AG08396 (cell line): ENCODE measurements around the gene ACAP2.
"Not testable (repeated sequence)": the region's sequence is repeated elsewhere in the genome, so short reads cannot be mapped to it uniquely, and the experiment has no call there.

Experiments used
- DNase-seq: peaks from one replicate; pipeline ENCODE4 v3.0.0; 2012; ENCODE audit warnings: low spot score, mixed read lengths

The ACAP2 gene

GRCh38 chr3:195388380-195388779, 54.4 kb downstream of the ACAP2 start:
- no peak for DNase-seq

DNA sequence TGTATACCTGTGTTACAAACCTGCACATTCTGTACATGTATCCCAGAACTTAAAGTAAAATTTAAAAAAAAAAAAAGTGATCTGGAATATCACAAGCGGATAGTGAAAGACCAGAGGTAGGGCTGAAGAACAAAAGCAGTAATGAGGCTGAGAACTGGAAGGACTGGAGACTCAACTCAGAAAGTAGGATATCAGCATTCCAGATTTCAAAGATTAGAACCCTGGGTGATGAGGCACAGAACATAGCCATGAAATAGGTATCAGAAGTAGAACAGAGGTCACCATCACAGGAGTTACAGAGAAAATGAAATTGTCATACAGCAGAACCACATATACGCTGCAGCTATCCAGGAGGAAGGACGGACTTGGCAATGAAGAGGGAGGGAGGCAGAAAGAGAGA, 56.1 kb downstream of the ACAP2 start:
- DNase-seq, result no peak

- DNase-seq, result no peak
These were observed 57.3 kb downstream of the ACAP2 start for GRCh38 chr3:195385526-195385925.

- DNase-seq, result no peak
These were observed 57.9 kb downstream of the ACAP2 start for GRCh38 chr3:195384952-195385351.

DNA sequence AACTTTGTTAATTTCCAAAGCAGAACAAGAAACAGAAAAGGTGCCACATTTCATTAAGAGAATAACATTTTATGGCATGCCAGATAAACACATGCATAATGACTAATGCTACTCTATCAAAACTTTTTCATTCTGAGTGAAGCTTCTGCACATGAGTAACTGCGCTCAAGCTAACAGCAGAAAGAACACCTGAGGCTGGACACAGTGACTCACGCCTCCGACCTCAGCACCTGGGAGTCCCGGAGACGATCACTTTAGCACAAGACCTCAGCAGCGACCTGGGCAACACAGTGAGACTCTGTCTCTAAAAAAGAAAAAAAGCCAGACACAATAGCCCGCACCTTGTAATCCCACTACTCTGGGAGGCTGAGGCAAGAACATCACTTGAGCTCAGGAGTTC, 70.6 kb downstream of the ACAP2 start:
- no peak for DNase-seq

GRCh38 chr3:195366200-195366925, 76.5 kb downstream of the ACAP2 start:
- no peak for DNase-seq

GRCh38 chr3:195365371-195365770, 77.4 kb downstream of the ACAP2 start:
- DNase-seq, result no peak

DNA sequence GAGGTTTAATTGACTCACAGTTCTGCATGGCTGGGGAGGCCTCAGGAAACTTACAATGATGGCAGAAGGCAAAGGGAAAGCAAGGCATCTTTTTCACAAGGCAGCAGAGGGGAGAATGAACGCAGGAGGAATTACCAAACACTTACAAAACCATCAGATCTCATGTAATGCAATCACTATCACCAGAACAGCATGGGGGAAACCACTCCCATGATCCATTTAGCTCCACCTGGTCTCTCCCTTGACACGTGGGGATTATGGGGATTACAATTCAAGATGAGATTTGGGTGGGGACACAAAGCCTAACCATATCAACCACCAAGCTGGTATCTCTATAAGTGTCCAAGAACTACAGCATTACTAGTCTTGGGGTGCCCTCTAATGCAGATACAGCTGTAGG, 85.0 kb downstream of the ACAP2 start:
- DNase-seq, result not testable (repeated sequence)

GRCh38 chr3:195356151-195357086, 86.4 kb downstream of the ACAP2 start:
- DNase-seq, result no peak

DNA sequence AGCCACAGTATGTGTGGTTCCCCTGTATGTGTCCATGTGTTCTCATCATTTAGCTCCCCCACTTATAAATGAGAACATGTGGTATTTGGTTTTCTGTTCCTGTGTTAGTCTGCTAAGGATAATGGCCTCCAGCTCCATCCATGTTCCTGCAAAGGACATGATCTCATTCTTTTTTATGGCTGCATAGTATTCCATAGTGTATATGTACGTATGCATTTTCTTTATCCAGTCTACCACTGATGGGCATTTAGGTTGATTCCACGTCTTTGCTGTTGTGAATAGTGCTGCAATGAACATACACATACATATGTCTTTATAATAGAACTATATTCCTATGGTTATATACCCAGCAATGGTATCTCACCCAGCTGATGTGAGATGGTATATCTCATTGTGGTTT, 88.8 kb downstream of the ACAP2 start:
- not testable (repeated sequence) for DNase-seq

DNA sequence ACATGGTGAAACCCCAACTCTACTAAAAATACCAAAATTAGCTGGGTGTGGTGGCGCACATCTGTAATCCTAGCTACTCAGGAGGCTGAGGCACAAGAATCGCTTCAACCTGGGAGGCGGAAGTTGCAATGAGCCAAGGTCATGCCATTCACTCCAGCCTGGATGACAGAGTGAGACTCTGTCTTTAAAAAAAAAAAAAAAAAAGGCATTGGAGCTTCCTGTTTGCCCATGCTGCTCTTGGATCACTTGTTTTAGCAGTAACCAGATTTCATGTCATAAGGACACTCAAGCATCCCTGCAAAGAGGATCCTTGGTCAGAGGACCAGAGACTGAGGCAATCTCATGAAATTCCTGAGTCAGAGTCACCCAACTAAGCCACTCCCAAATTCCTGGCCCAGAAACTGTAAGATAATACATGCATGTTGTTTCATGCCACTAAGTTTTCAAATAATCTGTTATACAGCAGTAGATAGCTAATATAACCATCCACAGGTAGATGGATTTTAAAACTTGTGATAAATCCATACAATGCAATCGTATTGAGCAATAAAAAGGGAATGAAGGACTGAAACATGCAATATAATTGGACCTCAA, 89.8 kb downstream of the ACAP2 start:
- DNase-seq, result peak; percentile 64

GRCh38 chr3:195348426-195349115, 94.2 kb downstream of the ACAP2 start:
- DNase-seq, result no peak

DNA sequence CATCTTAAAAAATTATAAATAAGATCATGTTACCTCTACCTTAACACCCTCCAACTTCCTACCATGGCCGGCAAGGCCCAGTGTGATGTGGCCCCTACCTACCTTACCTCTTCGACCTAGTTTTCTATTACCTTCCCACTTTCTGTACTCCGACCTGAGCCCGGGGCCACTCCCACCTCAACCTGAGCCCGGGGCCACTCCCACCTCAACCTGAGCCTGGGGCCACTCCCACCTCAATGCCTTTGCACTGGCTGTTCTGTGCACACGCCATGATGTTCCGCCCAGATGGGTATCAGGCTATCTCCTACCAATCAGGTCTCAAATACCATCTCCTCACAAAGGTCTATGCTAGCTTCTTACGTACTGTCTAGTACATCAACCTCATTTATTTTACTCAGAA, 105.1 kb downstream of the ACAP2 start:
- no peak for DNase-seq

- DNase-seq, result no peak
These were observed 107.9 kb downstream of the ACAP2 start for GRCh38 chr3:195334967-195335366.

DNA sequence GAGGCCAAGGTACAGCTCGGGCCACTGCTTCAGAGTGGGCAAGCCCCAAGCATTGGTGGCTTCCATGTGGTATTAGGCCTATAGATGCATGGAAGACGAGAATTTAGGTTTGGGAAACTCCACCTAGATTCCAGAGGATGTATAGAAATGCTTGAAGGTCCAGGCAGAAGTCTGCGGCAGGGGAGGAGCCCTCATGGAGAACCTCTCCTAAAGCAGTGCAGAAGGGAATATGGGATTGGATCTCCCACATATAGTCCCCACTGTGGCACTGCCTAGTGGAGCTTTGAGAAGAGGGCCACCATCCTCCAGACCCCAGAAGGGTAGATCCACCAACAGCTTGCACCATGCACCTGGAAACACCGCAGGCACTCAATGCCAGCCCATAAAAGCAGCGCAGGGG, 123.8 kb downstream of the ACAP2 start:
- no peak for DNase-seq

DNA sequence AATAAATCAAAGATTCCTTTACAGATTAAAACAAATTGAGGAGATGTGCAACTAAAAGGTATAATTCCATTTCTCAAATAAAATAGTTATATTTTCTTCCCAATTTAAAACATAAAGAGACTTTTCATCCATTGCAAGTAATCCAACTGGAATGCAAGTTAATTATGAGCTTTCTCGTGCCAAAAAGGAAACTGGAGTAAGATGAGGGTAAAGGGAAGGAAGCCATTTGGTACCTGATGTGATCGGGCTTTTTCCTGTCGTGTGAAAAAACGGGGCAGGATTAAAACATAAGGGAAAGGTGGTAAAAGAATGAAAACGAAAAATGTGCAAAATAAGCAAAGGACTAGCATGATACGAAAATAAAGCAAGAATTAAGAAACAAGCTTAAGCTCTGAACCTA, 130.1 kb downstream of the ACAP2 start:
- no peak for DNase-seq

- no peak for DNase-seq
These were observed 135.1 kb downstream of the ACAP2 start for GRCh38 chr3:195307711-195308110.

DNA sequence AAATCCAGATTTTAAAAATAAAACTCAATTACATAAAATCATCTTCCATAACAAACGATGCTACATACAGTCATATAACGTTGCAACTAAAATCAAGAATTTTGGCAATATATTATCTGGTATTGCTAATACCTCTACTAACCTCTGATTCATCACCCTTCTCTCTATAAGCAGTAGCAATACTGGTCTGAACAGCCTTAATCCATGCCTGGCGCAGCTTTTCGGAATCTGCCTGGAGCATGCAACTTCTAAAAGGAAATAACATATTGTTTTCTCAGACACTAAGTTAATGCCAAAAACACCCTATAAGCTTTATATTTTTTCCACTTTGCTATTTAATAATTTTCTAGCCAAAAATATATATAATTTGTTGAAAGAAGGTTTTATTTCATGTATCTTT, 136.5 kb downstream of the ACAP2 start:
- DNase-seq, result no peak

- no peak for DNase-seq
These were observed 140.4 kb downstream of the ACAP2 start for GRCh38 chr3:195302431-195302830.

- no peak for DNase-seq
These were observed 145.4 kb downstream of the ACAP2 start for GRCh38 chr3:195297446-195297845.

- no peak for DNase-seq
These were observed 146.2 kb downstream of the ACAP2 start for GRCh38 chr3:195296662-195297061.

- no peak for DNase-seq
These were observed 151.7 kb downstream of the ACAP2 start for GRCh38 chr3:195291121-195291520.
